Dermis microvascular lymphatic vessel endothelial cell (primary cell): Measurements from ENCODE around the gene PCYT1B. TPM values are rescaled to one million over a fixed set of nuclear protein-coding genes. Genes with fewer than 3 reads are reported as not detected.
"Not testable (repeated sequence)": the region's sequence is repeated elsewhere in the genome, so short reads cannot be mapped to it uniquely, and the experiment has no call there.

Experiments used
- DNase-seq, 2 donors: peaks; one replicate each; pipeline versions ENCODE4 v3.0.0 to v3.0.0-alpha.2; 2010; ENCODE audit warnings: low read depth in 2 of 2
- total RNA-seq: library from RNA; depleted of rRNA; stranded (reverse); fragments of >200 nt; gene quantifications from 2 replicates; pipeline ENCODE4 v1.2.1, GENCODE V29; 2014

The PCYT1B gene
- under 0.01 TPM in 1 of 2 replicates, not detected in the other for total RNA-seq

DNA sequence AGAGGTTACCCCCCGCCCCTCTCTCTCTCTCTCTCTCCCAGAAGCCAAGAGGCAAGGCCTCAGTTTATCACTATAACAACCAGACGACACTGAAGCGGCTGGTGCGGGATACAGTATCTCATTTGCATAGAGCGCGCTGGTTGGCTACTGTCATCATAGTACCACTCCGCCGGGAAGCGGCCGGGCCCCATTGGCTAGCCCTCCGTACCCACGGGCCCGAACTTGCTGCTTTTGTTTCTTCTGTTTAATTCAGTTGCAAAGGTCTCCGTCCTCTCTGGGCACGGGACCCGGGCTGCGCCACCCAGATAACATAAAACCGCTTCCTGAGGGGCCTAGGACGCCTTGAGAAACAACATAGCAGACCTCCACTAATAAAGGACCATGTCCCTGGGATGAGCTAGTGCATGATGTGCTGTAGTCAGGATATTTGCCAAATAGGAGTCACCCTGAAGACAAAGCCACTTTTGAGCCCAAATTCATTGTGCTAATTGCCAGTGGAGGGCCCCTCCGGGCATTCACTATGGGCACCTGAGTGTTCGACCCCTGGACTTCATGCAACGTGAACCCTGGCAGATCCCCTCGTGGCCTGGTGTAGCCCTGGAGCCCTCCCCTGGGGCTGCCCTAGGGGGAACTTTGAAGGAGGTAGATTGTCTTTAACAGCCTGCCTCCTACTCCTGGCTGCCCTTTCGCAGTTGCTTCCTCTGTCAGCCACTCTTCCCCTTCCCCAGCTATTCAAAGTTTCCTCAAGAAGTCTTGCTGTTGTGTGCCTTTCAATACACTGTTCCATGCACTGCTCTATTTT, at the start of gene PCYT1B:
Gene PCYT1B, minus strand, starts transcription at position 91 of the 802 bp plus-strand sequence. CDS start 242 bp downstream, outside the sequence.
- peak; percentile 18 to 66 for DNase-seq

DNA sequence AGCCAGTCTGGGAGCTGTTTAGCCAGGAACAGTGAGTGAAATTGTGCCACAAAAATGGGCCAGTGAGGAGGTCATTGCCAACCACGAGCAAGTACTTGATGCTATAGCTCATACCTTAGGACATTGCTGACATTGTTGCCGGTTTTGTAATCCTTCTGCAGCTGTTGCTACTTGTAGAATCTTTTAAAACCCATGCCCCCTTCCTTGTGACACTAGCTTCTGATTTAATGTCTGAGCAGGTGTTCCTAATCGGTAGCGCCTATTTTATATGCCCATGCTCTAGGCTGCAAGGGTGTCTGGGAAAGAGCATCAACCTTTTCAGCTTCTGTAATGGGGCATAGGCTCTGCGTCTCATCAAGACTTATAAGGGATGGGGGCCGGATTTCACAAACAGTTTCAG, 49.1 kb upstream of the PCYT1B start:
- DNase-seq: no peak

DNA sequence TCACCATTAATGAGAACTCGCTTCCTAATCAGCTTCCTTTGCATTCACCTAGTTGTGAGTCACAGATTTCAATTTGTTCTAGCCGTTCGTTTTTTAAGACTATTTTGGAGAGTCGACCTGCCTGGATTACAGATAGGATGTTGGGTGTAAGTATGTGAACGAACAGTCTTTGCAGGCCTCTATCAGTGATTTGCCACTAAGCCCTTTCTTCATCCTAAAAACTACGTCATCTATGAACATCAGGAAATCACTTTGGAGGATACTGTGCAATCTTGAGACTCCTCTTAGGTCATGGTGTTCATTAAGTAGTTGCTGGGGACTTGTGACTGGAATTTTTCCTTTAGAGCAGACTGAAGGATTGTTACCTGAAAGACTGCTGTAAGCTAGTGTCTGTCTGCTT, 47.7 kb upstream of the PCYT1B start:
- DNase-seq: peak in 1 of 2 donors; percentile 0

DNA sequence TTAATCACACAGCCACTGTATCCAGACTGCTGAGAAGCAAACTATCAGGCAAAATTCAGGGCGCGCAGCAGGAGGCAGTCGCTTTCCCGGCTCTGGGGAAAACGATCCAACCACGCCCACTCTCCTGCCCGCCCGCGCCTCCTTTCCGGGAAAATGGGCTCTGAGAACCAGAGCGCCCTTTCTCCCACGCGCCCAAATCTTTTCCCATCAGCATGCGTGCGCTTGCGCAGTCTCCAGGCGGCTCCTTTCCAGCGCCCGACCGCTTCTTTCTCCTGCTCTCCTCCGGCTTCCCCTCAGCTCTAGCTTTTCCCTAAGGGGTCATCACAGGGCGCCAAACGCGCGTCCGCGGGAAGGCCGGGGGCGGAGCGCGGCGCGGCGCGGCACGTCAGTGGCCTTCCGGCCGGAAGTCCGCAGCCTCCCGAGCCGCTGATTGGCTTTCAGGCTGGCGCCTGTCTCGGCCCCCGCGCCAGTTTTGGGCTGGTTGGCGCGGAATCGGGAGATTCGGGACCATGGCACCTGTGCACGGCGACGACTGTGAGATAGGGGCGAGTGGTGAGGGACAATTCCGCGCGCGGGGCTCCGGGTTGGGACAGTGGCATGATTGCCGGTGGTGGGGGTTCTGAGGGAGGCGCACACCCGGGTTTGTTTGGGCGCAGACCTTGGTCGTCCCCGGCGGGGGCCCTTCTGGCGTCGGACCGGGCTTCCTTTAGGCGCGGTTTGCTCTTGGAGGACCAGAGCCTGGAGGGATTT, 46.5 kb upstream of the PCYT1B start, which contains the start of gene POLA1:
Gene POLA1, plus strand, starts transcription at position 466 of the 750 bp plus-strand sequence. Its CDS starts 44 bp downstream, at position 510.
- peak; percentile 92 for DNase-seq

DNA sequence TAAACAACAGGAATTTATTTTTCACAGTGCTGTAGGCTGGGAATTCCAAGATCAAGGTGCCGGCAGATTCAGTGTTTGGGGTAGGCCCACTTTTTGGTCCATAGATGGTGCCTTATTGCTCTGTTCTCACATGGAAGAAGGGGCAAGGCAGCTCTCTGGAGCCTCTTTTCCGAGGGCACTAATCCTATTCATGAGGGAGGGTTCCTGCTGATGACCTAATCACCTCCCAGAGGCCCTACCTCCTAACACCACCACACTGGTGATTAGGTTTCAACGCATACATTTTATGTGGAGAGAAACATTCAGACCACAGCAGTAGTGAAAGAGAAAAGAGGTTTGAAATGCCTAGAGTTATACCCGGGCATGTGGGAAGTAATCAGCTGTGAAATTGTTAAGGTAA, 45.2 kb upstream of the PCYT1B start:
- DNase-seq: no peak

DNA sequence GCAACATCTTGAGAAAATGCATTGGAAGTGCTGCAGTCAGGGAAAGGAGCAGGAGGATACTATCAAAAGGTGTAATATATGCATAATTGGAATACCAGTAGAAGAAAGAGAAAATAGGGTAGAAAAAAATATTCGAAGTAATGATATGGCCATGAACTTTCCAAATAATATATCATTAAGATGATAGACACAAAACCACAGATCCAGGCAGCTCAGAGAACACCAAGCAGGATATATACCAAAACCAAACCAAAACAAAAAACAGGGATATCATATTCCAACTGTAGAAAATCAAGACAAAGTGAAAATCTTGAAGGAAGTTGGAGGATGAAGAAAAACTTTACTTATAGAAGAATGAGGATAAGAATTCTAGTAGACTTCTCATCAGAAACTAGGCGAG, 36.9 kb upstream of the PCYT1B start:
- no peak for DNase-seq

GRCh38 chrX:24682739-24683432, 35.7 kb upstream of the PCYT1B start:
- DNase-seq: no peak

- peak; percentile 2 for DNase-seq
Observed at GRCh38 chrX:24676403-24677024, 29.4 kb upstream of the PCYT1B start.

- no peak for DNase-seq
Observed at GRCh38 chrX:24673424-24673823, 26.3 kb upstream of the PCYT1B start.

GRCh38 chrX:24672701-24673190, 25.6 kb upstream of the PCYT1B start:
- no peak for DNase-seq

- DNase-seq: peak in 1 of 2 donors; percentile 1
Observed at GRCh38 chrX:24668111-24668510, 21.0 kb upstream of the PCYT1B start.

GRCh38 chrX:24662352-24662751, 15.2 kb upstream of the PCYT1B start:
- no peak for DNase-seq

DNA sequence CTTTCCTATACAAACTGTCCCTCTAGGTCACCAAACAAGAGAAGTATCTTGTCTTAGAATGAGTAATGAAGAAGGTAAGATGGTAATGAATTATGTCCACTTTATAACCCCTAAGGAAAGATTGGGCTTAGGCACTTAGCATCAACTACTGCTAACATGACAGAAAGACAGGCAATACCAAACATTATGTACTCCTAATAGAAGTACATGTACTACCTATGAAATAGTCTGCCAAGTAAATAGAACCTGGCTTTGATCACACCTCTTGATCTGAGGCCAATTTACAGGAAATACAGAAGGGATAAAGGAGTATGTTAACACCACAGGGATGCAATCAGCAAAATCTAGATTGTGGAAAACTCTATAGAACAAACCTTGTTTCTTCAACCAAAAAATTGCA, 14.1 kb upstream of the PCYT1B start:
- no peak for DNase-seq

DNA sequence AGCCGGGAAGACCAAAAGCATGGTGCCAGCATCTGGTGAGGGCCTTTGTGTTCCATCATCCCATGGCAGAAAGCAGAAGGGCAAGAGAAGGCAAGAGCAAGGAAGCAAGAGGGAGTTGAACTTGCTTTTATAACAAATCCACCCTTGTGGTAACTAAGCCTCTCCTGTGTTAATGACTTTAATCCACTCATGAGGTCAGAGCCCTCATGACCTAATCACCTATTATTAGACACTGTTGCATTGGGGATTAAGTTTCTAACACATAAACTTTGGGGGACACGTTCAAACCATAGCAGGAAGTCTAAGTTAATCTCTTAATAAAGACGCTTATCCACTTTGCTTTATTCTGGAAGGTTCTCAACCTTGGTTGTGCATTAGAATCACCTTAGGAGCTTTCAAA, 12.5 kb upstream of the PCYT1B start:
- no peak for DNase-seq

- DNase-seq: no peak
Observed at GRCh38 chrX:24659106-24659505, 12.0 kb upstream of the PCYT1B start.

GRCh38 chrX:24658421-24658820, 11.3 kb upstream of the PCYT1B start:
- no peak for DNase-seq

DNA sequence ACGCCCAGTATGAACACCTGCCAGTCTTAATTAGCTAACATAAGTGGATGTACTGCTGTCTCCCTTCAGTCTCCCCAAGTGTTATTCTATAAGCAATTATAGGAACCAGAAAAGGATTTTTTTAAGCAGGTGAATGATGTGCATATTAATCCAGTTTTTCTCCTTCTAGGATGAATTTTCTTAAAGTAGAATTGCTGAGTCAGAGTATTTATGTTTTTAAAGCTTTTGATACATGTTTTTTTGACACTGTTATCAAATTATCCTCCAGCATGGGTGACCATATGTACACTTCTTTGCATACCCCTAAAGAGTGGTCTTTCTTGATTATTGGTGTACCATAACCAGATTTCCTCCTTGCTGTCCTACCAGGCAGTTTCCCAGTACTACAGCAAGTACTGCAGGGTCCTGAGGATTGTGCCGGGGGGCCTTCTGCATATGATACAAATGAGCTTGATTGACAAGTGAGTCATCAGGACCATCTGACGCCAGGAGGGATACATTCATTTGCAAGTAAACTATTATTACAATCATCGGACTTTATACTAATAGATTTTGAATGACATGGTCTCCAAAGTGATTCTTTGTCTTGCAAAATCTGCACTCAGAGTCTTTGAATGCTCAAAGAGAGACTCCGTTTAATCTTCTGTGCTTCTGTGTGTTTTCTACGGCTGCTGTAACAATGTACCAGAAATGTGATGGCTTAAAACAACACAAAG, 10.7 kb upstream of the PCYT1B start:
- DNase-seq: no peak

- not testable (repeated sequence) for DNase-seq
Observed at GRCh38 chrX:24655679-24656078, 8.5 kb upstream of the PCYT1B start.

- DNase-seq: no peak
Observed at GRCh38 chrX:24651783-24652182, 4.6 kb upstream of the PCYT1B start.

DNA sequence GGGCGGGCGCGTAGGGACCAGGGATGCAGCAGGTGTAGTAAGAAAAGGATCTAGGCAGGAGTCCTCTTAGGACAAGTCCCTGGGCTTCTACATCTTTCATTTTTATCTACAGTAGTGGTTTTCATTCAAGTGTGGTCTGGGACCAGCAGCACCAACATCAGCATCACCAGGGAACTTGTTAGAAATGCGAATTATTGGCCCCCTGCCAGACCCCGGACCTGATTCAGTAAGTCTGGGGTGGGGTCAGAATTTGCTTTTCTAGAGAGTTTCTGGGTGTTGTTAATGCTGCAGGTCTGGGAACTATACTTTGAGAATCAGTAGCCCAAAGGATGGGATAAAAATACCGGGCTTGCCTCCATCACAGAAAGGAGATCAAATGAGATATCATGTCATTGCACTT, 1.3 kb upstream of the PCYT1B start:
- DNase-seq: no peak

DNA sequence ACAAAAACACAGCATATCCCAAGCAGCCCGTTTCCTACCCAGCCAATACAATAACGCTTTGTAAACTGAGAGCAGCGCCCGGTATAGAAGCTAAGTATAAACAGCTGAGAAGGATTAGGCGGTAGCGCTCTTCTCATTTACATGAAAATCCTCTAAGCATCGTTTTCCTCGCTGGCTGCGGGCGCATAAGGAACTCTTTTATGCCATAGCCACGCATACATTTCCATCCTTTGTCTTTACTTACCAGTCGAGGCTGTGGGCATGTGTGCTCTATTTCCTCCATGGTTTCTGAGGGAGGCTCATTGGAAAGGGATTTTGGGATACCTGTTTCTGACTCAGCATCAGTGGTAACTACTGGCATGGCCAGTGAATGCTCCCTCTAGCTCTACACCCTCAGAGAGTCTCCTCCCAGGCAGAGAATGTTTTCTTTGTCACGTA, 383 bp downstream of the PCYT1B start:
- peak in 1 of 2 donors; percentile 0 for DNase-seq
